ENCODE results near the gene LUM.

The LUM gene

GRCh38 chr12:91111366-91112325 is at the start of gene LUM:
LUM (minus strand) TSS chr12:91111494; CDS start chr12:91108979, 2,515 bp downstream.
- DNase-seq (ENCODE audit: extremely low read depth in 1 of 2, low read depth in 1 of 2), result no peak

GRCh38 chr12:91161009-91161408 is 49.7 kb upstream of the LUM start:
- DNase-seq (ENCODE audit: extremely low read depth in 1 of 2, low read depth in 1 of 2), result no peak

GRCh38 chr12:91155990-91156389 is 44.7 kb upstream of the LUM start:
- no peak for DNase-seq (ENCODE audit: extremely low read depth in 1 of 2, low read depth in 1 of 2)

GRCh38 chr12:91154131-91154530 is 42.8 kb upstream of the LUM start:
- DNase-seq (ENCODE audit: extremely low read depth in 1 of 2, low read depth in 1 of 2), result no peak

- no peak for DNase-seq (ENCODE audit: extremely low read depth in 1 of 2, low read depth in 1 of 2)
Observed at GRCh38 chr12:91144053-91144452, 32.8 kb upstream of the LUM start.

GRCh38 chr12:91143206-91143605 is 31.9 kb upstream of the LUM start:
- DNase-seq (ENCODE audit: extremely low read depth in 1 of 2, low read depth in 1 of 2), result no peak

- DNase-seq (ENCODE audit: extremely low read depth in 1 of 2, low read depth in 1 of 2), result no peak
Observed at GRCh38 chr12:91142221-91142631, 30.9 kb upstream of the LUM start.

- DNase-seq (ENCODE audit: extremely low read depth in 1 of 2, low read depth in 1 of 2), result no peak
Observed at GRCh38 chr12:91140026-91140931, 29.0 kb upstream of the LUM start.

- DNase-seq (ENCODE audit: extremely low read depth in 1 of 2, low read depth in 1 of 2), result no peak
Observed at GRCh38 chr12:91139286-91139685, 28.0 kb upstream of the LUM start.

- DNase-seq (ENCODE audit: extremely low read depth in 1 of 2, low read depth in 1 of 2), result no peak
Observed at GRCh38 chr12:91138337-91138920, 27.1 kb upstream of the LUM start.

GRCh38 chr12:91133871-91134270 is 22.6 kb upstream of the LUM start:
- no peak for DNase-seq (ENCODE audit: extremely low read depth in 1 of 2, low read depth in 1 of 2)

GRCh38 chr12:91129662-91130362 is 18.5 kb upstream of the LUM start:
- no peak for DNase-seq (ENCODE audit: extremely low read depth in 1 of 2, low read depth in 1 of 2)

GRCh38 chr12:91127751-91128150 is 16.5 kb upstream of the LUM start:
- DNase-seq (ENCODE audit: extremely low read depth in 1 of 2, low read depth in 1 of 2), result no peak

- no peak for DNase-seq (ENCODE audit: extremely low read depth in 1 of 2, low read depth in 1 of 2)
Observed at GRCh38 chr12:91127306-91127705, 16.0 kb upstream of the LUM start.

GRCh38 chr12:91126516-91126915 is 15.2 kb upstream of the LUM start:
- no peak for DNase-seq (ENCODE audit: extremely low read depth in 1 of 2, low read depth in 1 of 2)

GRCh38 chr12:91123236-91123916 is 12.1 kb upstream of the LUM start:
- DNase-seq (ENCODE audit: extremely low read depth in 1 of 2, low read depth in 1 of 2), result no peak

GRCh38 chr12:91120781-91121180 is 9.5 kb upstream of the LUM start:
- DNase-seq (ENCODE audit: extremely low read depth in 1 of 2, low read depth in 1 of 2), result no peak

GRCh38 chr12:91119089-91119488 is 7.8 kb upstream of the LUM start:
- no peak for DNase-seq (ENCODE audit: extremely low read depth in 1 of 2, low read depth in 1 of 2)

GRCh38 chr12:91113621-91114020 is 2.3 kb upstream of the LUM start:
- no peak for DNase-seq (ENCODE audit: extremely low read depth in 1 of 2, low read depth in 1 of 2)

GRCh38 chr12:91110311-91110924 is 876 bp downstream of the LUM start:
- DNase-seq (ENCODE audit: extremely low read depth in 1 of 2, low read depth in 1 of 2), result no peak

All from stimulated activated CD8-positive, alpha-beta memory T cell treated with anti-CD3 and anti-CD28 coated beads, Interleukin-7, amount 100 ng/mL, for 48 hours (primary cell).